Measurements from ENCODE around the gene MTCL1.

The MTCL1 gene

DNA sequence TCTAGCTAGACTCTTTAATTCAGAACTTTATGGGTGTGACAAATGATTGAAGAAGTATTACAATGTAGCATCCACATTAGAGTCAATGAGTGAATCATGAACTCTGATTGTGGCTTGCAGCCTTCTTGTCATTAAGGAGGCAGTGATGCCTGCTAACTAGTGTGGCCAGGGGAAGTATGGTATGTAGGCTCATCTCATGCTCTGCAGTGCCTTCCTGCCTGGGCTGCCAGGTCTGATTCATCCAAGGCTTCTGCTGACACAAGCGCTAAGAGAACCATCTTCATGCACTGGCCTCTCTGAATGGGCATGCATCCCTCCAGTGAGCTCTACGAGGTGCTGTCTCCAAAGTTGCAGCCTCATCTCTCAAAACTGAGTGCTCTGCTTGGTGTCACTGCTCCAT, 144.3 kb downstream of the MTCL1 start:
- Histone ChIP-seq H2AFZ (ENCODE audit: low read depth, low read length) (no peak overlapping the region), H3K27ac (ENCODE audit: low read length) (no peak overlapping the region), H3K4me3 (ENCODE audit: low read depth in 1 of 2, low read length in 2 of 2) (no peak overlapping the region), H4K20me1 (ENCODE audit: insufficient read depth, low read length) (no peaks in the 10 kb centered on the region), H3K36me3 (ENCODE audit: insufficient read depth, low read length) (no peaks in the 10 kb centered on the region), H3K4me1 (ENCODE audit: insufficient read depth, low read length) (no peaks in the 10 kb centered on the region), H3K9ac (ENCODE audit: low read depth, low read length) (no peak overlapping the region), H3K9me3 (ENCODE audit: insufficient read depth, low read length, severe bottlenecking) (no peaks in the 10 kb centered on the region), H3K4me2 (ENCODE audit: insufficient read depth, low read length) (no peak overlapping the region), H3K27me3 (ENCODE audit: insufficient read depth, low read length, poor library complexity) (no peaks in the 10 kb centered on the region), H3K79me2 (ENCODE audit: insufficient read depth, low read length) (no peaks in the 10 kb centered on the region)
- DNase-seq (no peak), ATAC-seq (ENCODE audit: insufficient read depth, low read depth) (no peak)
- TF ChIP-seq, protein P1, sequence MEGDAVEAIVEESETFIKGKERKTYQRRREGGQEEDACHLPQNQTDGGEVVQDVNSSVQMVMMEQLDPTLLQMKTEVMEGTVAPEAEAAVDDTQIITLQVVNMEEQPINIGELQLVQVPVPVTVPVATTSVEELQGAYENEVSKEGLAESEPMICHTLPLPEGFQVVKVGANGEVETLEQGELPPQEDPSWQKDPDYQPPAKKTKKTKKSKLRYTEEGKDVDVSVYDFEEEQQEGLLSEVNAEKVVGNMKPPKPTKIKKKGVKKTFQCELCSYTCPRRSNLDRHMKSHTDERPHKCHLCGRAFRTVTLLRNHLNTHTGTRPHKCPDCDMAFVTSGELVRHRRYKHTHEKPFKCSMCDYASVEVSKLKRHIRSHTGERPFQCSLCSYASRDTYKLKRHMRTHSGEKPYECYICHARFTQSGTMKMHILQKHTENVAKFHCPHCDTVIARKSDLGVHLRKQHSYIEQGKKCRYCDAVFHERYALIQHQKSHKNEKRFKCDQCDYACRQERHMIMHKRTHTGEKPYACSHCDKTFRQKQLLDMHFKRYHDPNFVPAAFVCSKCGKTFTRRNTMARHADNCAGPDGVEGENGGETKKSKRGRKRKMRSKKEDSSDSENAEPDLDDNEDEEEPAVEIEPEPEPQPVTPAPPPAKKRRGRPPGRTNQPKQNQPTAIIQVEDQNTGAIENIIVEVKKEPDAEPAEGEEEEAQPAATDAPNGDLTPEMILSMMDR (IDR thresholded peaks at IDR 0.05; ENCODE audit: borderline replicate concordance, extremely low read depth, low read length, poor library complexity, severe bottlenecking) = no peak
- no peak for TF ChIP-seq EZH2 (IDR thresholded peaks at IDR 0.05; ENCODE audit: borderline replicate concordance, low read depth, low read length, severe bottlenecking)

- Histone ChIP-seq H2AFZ (ENCODE audit: low read depth, low read length) (no peak overlapping the region), H3K27ac (ENCODE audit: low read length) (no peak overlapping the region), H3K9me3 (ENCODE audit: insufficient read depth, low read length, severe bottlenecking) (no peaks in the 10 kb centered on the region), H3K36me3 (ENCODE audit: insufficient read depth, low read length) (no peaks in the 10 kb centered on the region), H3K4me2 (ENCODE audit: insufficient read depth, low read length) (no peak overlapping the region), H3K4me1 (ENCODE audit: insufficient read depth, low read length) (no peaks in the 10 kb centered on the region), H3K27me3 (ENCODE audit: insufficient read depth, low read length, poor library complexity) (no peaks in the 10 kb centered on the region), H3K4me3 (ENCODE audit: low read depth in 1 of 2, low read length in 2 of 2) (no peak overlapping the region), H3K9ac (ENCODE audit: low read depth, low read length) (no peak overlapping the region), H3K79me2 (ENCODE audit: insufficient read depth, low read length) (no peaks in the 10 kb centered on the region), H4K20me1 (ENCODE audit: insufficient read depth, low read length) (no peaks in the 10 kb centered on the region)
- TF ChIP-seq, protein P1 (IDR thresholded peaks at IDR 0.05; ENCODE audit: borderline replicate concordance, extremely low read depth, low read length, poor library complexity, severe bottlenecking) = no peak
- TF ChIP-seq EZH2 (IDR thresholded peaks at IDR 0.05; ENCODE audit: borderline replicate concordance, low read depth, low read length, severe bottlenecking) = no peak
- DNase-seq (no peak), ATAC-seq (ENCODE audit: insufficient read depth, low read depth) (no peak)
These were observed 146.3 kb downstream of the MTCL1 start for GRCh38 chr18:8851659-8852058.

GRCh38 chr18:8854550-8854949, 149.2 kb downstream of the MTCL1 start:
- Histone ChIP-seq H3K4me2 (ENCODE audit: insufficient read depth, low read length) (no peak overlapping the region), H4K20me1 (ENCODE audit: insufficient read depth, low read length) (no peaks in the 10 kb centered on the region), H3K79me2 (ENCODE audit: insufficient read depth, low read length) (no peaks in the 10 kb centered on the region), H3K9ac (ENCODE audit: low read depth, low read length) (no peak overlapping the region), H2AFZ (ENCODE audit: low read depth, low read length) (no peak overlapping the region), H3K4me1 (ENCODE audit: insufficient read depth, low read length) (no peaks in the 10 kb centered on the region), H3K4me3 (ENCODE audit: low read depth in 1 of 2, low read length in 2 of 2) (no peak overlapping the region), H3K27ac (ENCODE audit: low read length) (no peak overlapping the region), H3K27me3 (ENCODE audit: insufficient read depth, low read length, poor library complexity) (no peaks in the 10 kb centered on the region), H3K36me3 (ENCODE audit: insufficient read depth, low read length) (no peaks in the 10 kb centered on the region), H3K9me3 (ENCODE audit: insufficient read depth, low read length, severe bottlenecking) (no peaks in the 10 kb centered on the region)
- no peak for ATAC-seq (ENCODE audit: insufficient read depth, low read depth)
- TF ChIP-seq, protein P1 (IDR thresholded peaks at IDR 0.05; ENCODE audit: borderline replicate concordance, extremely low read depth, low read length, poor library complexity, severe bottlenecking) = no peak
- TF ChIP-seq EZH2 (IDR thresholded peaks at IDR 0.05; ENCODE audit: borderline replicate concordance, low read depth, low read length, severe bottlenecking) = no peak
- no peak for DNase-seq

DNA sequence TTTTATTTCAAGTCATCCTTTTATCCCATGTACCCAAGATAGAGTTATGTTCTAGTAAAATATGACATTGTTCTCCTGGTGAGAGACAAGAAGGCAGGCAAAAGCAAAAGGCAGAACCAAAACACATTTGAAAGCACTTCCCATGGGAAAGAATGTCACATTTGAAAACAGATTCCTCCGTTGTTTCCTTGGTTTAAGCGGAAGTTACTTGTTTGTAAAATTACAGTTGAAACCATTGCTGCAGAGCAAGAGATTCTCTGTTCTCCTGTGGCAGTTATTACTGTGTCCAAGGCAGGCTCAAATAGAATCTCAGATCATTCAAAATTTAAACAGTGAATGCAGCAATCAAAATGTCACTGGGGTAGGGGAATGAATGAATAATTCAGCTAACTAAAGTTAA, 149.6 kb downstream of the MTCL1 start:
- no peaks in the 10 kb centered on the region for H3K79me2 ChIP-seq (ENCODE audit: insufficient read depth, low read length)
- ATAC-seq (ENCODE audit: insufficient read depth, low read depth) (no peak), DNase-seq (no peak)
- no peaks in the 10 kb centered on the region for H3K27me3 ChIP-seq (ENCODE audit: insufficient read depth, low read length, poor library complexity)
- H2AFZ ChIP-seq (ENCODE audit: low read depth, low read length) = no peak overlapping the region
- no peak overlapping the region for H3K9ac ChIP-seq (ENCODE audit: low read depth, low read length)
- no peaks in the 10 kb centered on the region for H4K20me1 ChIP-seq (ENCODE audit: insufficient read depth, low read length)
- no peak for TF ChIP-seq EZH2 (IDR thresholded peaks at IDR 0.05; ENCODE audit: borderline replicate concordance, low read depth, low read length, severe bottlenecking)
- TF ChIP-seq, protein P1 (IDR thresholded peaks at IDR 0.05; ENCODE audit: borderline replicate concordance, extremely low read depth, low read length, poor library complexity, severe bottlenecking) = no peak
- H3K4me3 ChIP-seq (ENCODE audit: low read depth in 1 of 2, low read length in 2 of 2) = no peak overlapping the region
- H3K9me3 ChIP-seq (ENCODE audit: insufficient read depth, low read length, severe bottlenecking) = no peaks in the 10 kb centered on the region
- H3K4me1 ChIP-seq (ENCODE audit: insufficient read depth, low read length) = no peaks in the 10 kb centered on the region
- H3K4me2 ChIP-seq (ENCODE audit: insufficient read depth, low read length) = no peak overlapping the region
- H3K36me3 ChIP-seq (ENCODE audit: insufficient read depth, low read length) = no peaks in the 10 kb centered on the region
- H3K27ac ChIP-seq (ENCODE audit: low read length) = no peak overlapping the region
